T-helper 2 cell treated with Interferon-gamma antibody and Interleukin-4, amounts not matched to agents 100 ng/mL and 5 ng/mL, for 36 hours (primary cell): ENCODE results near the gene CPT1B. TPM values are rescaled to one million over a fixed set of nuclear protein-coding genes. Genes with fewer than 3 reads are reported as not detected.

ENCODE experiments used
- intact Hi-C: fragments of 100-400 bp; cut with micrococcal nuclease; formaldehyde crosslinking; loops from one replicate; pipeline ENCODE4 v1.15.1; 2023
- total RNA-seq: library from RNA; stranded (reverse); gene quantifications from 2 replicates; pipeline ENCODE4 v1.2.3, GENCODE V29; 2022

Gene CPT1B
- total RNA-seq, 1 donor from 2014 or later: 90.6 TPM

- intact Hi-C loops: no loop called here
Measured at GRCh38 chr22:50519151-50519550, 59.1 kb downstream of the CPT1B start.

Other genes starting within 250 kb of the CPT1B start
- gene PPP6R2, start 235.1 kb downstream of the CPT1B start, total RNA-seq: 49.8 and 54.9 TPM in 2 replicates
- gene SBF1, start 103.4 kb downstream of the CPT1B start, total RNA-seq: 150 and 152 TPM in 2 replicates
- 2.1 and 2.5 TPM in 2 replicates for gene ADM2, start 96.9 kb downstream of the CPT1B start, total RNA-seq
- 0.14 TPM in 1 of 2 replicates, not detected in the other for gene MIOX, start 91.6 kb downstream of the CPT1B start, total RNA-seq
- gene LMF2, start 70.7 kb downstream of the CPT1B start, total RNA-seq: 111 and 118 TPM in 2 replicates
- 108 and 114 TPM in 2 replicates for gene NCAPH2, start 70.2 kb downstream of the CPT1B start, total RNA-seq
- 7.9 and 8.3 TPM in 2 replicates for gene SCO2, start 52.8 kb downstream of the CPT1B start, total RNA-seq
- 45.6 and 48.8 TPM in 2 replicates for gene TYMP, start 48.4 kb downstream of the CPT1B start, total RNA-seq
- gene KLHDC7B, start 32.5 kb downstream of the CPT1B start, total RNA-seq: 4.5 and 5.3 TPM in 2 replicates
- gene SYCE3, start 15.5 kb downstream of the CPT1B start, total RNA-seq: not detected in 2 replicates
- 98.8 and 105 TPM in 2 replicates for gene CHKB, start 4.4 kb upstream of the CPT1B start, total RNA-seq
- 0.25 and 0.30 TPM in 2 replicates for gene MAPK8IP2, start 22.4 kb upstream of the CPT1B start, total RNA-seq
- gene ARSA, start 49.7 kb upstream of the CPT1B start, total RNA-seq: 44.5 and 45.8 TPM in 2 replicates
- gene SHANK3, start 94.4 kb upstream of the CPT1B start, total RNA-seq: 0.02 and 0.05 TPM in 2 replicates
- not detected in 2 replicates for gene ACR, start 159.8 kb upstream of the CPT1B start, total RNA-seq
- 37.2 and 38.1 TPM in 2 replicates for gene RABL2B, start 205.2 kb upstream of the CPT1B start, total RNA-seq